NT2/D1 (cell line): ENCODE measurements around the gene OLFML1.

Source experiments
- DNase-seq: peaks from one replicate; pipeline ENCODE4 v3.0.0-alpha.2; 2011; ENCODE audit warnings: low read depth, low spot score
- H3K27me3 ChIP-seq: 2 replicates; pipeline ENCODE4 v1.6.0; 2011; ENCODE audit warnings: mild to moderate bottlenecking; ENCODE audit not compliant: insufficient read length, insufficient read depth
- H3K36me3 ChIP-seq: 2 replicates; pipeline ENCODE4 v1.6.1; 2011; ENCODE audit warnings: mild to moderate bottlenecking, low read length, mixed read lengths; ENCODE audit not compliant: insufficient read depth, insufficient read length
- H3K4me1 ChIP-seq: 2 replicates; pipeline ENCODE4 v1.5.1; 2011; ENCODE audit not compliant: insufficient read depth, insufficient read length
- H3K4me3 ChIP-seq: 2 replicates; pipeline ENCODE4 v1.5.1; 2011; ENCODE audit warnings: low read depth; ENCODE audit not compliant: insufficient read length
- H3K9ac ChIP-seq: 2 replicates; pipeline ENCODE4 v1.6.0; 2011; ENCODE audit warnings: low read depth; ENCODE audit not compliant: insufficient read length
- H3K9me3 ChIP-seq: 2 replicates; pipeline ENCODE4 v1.5.1; 2011; ENCODE audit warnings: mild to moderate bottlenecking, low read length; ENCODE audit not compliant: insufficient read depth
- SUZ12 ChIP-seq: IDR thresholded peaks from 2 replicates; pipeline ENCODE4 v1.6.1; 2011; ENCODE audit not compliant: insufficient read length, insufficient read depth; ENCODE audit errors: extremely low read depth
- YY1 ChIP-seq: IDR thresholded peaks from 2 replicates; pipeline ENCODE4 v1.6.1; 2011; ENCODE audit not compliant: insufficient read length, insufficient read depth
- ZNF274 ChIP-seq: IDR thresholded peaks from 2 replicates; pipeline ENCODE4 v1.6.1; 2011; ENCODE audit warnings: mild to moderate bottlenecking, low read depth, low read length

The OLFML1 gene

GRCh38 chr11:7488681-7489080 is 3.4 kb downstream of the OLFML1 start:
- Histone ChIP-seq H3K4me1 (peaks cover 5% of the 10 kb centered on the region), H3K27me3 (no peaks in the 10 kb centered on the region), H3K9me3 (no peaks in the 10 kb centered on the region), H3K36me3 (no peaks in the 10 kb centered on the region), H3K9ac (no peak overlapping the region), H3K4me3 (no peak overlapping the region)
- DNase-seq: no peak
- TF ChIP-seq SUZ12 (no peak), YY1 (no peak), ZNF274 (no peak)

GRCh38 chr11:7489376-7489775 is 4.1 kb downstream of the OLFML1 start:
- H3K4me1 ChIP-seq: peaks cover 5% of the 10 kb centered on the region
- TF ChIP-seq ZNF274 (no peak), SUZ12 (no peak), YY1 (no peak)
- H3K9ac ChIP-seq: no peak overlapping the region
- DNase-seq: no peak
- no peaks in the 10 kb centered on the region for H3K27me3 ChIP-seq
- no peaks in the 10 kb centered on the region for H3K9me3 ChIP-seq
- H3K4me3 ChIP-seq: no peak overlapping the region
- H3K36me3 ChIP-seq: no peaks in the 10 kb centered on the region

DNA sequence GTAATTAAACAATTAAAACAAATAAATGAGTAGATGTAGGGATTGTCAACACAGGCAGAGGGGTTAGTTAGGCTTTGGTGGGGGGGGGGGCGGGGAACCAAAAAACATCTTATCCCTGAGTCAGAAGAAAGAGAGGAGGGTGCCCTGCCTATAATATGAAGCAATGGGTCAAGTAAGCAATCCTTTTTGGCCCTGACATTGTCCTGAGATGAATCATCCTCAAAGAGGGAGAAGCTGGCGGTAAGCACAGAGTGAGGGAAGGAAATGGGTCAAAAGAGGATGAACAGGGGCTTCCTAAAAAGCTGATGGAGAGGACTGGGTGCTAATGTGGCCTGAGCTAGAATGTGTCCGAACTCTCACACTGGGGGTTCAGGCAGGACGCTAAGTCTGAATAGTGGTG is 4.7 kb downstream of the OLFML1 start:
- H3K4me1 ChIP-seq: peaks cover 2% of the 10 kb centered on the region
- H3K9me3 ChIP-seq: no peaks in the 10 kb centered on the region
- no peaks in the 10 kb centered on the region for H3K27me3 ChIP-seq
- DNase-seq: no peak
- H3K4me3 ChIP-seq: no peak overlapping the region
- H3K9ac ChIP-seq: no peak overlapping the region
- H3K36me3 ChIP-seq: no peaks in the 10 kb centered on the region
- no peak for TF ChIP-seq SUZ12
- TF ChIP-seq YY1: no peak
- no peak for TF ChIP-seq ZNF274

DNA sequence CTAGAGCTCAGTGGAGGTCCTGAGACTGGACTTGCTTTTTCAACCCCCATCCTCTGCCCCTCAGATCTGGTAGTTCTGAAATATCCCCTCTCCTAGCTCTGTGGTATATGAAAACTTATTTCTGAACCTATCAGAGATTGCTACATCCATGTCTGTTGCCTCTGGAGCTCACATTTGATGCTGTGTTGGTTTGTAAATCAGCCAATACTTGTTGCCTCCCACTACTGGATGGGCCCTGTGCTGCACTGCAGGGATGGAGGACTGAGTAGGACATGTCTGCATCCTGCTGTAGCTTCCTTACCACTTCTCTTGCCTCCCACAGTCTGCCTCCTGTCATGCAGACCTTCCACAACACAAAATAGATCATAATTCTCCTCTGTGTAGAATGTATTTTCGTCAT is 5.2 kb downstream of the OLFML1 start:
- Histone ChIP-seq H3K36me3 (no peaks in the 10 kb centered on the region), H3K27me3 (no peaks in the 10 kb centered on the region), H3K4me3 (no peak overlapping the region), H3K4me1 (peaks cover 2% of the 10 kb centered on the region), H3K9ac (no peak overlapping the region), H3K9me3 (no peaks in the 10 kb centered on the region)
- DNase-seq: no peak
- no peak for TF ChIP-seq SUZ12
- no peak for TF ChIP-seq ZNF274
- no peak for TF ChIP-seq YY1

GRCh38 chr11:7492253-7492652 is 6.9 kb downstream of the OLFML1 start:
- Histone ChIP-seq H3K9me3 (no peaks in the 10 kb centered on the region), H3K4me1 (no peaks in the 10 kb centered on the region), H3K4me3 (no peak overlapping the region), H3K27me3 (no peaks in the 10 kb centered on the region), H3K9ac (no peak overlapping the region), H3K36me3 (no peaks in the 10 kb centered on the region)
- no peak for TF ChIP-seq ZNF274
- TF ChIP-seq SUZ12: no peak
- TF ChIP-seq YY1: no peak
- DNase-seq: no peak

DNA sequence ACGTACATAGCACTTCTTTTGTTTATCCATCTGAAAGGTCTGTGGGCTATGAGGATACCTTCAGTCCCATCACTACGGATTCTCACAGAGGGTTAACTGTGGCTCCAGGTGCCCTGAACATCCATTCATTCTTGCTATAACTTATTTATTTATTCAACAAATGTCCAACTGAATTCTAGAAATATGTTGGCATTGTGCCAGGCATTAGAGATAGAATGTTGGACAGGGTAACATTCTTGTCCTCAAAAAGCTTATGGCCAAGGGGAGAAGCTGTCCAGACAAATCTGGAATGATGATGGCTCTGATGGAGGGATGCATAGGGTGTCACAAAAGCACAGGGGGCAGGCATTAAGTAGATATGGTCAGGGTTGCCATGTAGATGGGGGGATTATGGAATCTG is 8.4 kb downstream of the OLFML1 start:
- Histone ChIP-seq H3K4me1 (no peaks in the 10 kb centered on the region), H3K4me3 (no peak overlapping the region), H3K36me3 (no peaks in the 10 kb centered on the region), H3K27me3 (no peaks in the 10 kb centered on the region), H3K9ac (no peak overlapping the region), H3K9me3 (no peaks in the 10 kb centered on the region)
- no peak for TF ChIP-seq ZNF274
- TF ChIP-seq SUZ12: no peak
- TF ChIP-seq YY1: no peak
- DNase-seq: no peak

GRCh38 chr11:7494086-7494745 is 8.9 kb downstream of the OLFML1 start:
- H3K4me1 ChIP-seq: no peaks in the 10 kb centered on the region
- no peak for DNase-seq
- TF ChIP-seq YY1: no peak
- no peak for TF ChIP-seq ZNF274
- TF ChIP-seq SUZ12: no peak
- H3K9ac ChIP-seq: no peak overlapping the region
- no peak overlapping the region for H3K4me3 ChIP-seq
- H3K9me3 ChIP-seq: no peaks in the 10 kb centered on the region
- H3K36me3 ChIP-seq: no peaks in the 10 kb centered on the region
- no peaks in the 10 kb centered on the region for H3K27me3 ChIP-seq
